Activated CD4-positive, CD25-positive, alpha-beta regulatory T cell treated with anti-CD3 and anti-CD28 coated beads, Interleukin-2, amount 50 U/mL, for 72 hours (primary cell): ENCODE data around the gene ABRACL.

Experiments used
- DNase-seq: peaks from one replicate; pipeline ENCODE4 v3.0.0; 2021

ABRACL gene

GRCh38 chr6:139058029-139058428 is 29.5 kb downstream of the ABRACL start:
- no peak for DNase-seq

DNA sequence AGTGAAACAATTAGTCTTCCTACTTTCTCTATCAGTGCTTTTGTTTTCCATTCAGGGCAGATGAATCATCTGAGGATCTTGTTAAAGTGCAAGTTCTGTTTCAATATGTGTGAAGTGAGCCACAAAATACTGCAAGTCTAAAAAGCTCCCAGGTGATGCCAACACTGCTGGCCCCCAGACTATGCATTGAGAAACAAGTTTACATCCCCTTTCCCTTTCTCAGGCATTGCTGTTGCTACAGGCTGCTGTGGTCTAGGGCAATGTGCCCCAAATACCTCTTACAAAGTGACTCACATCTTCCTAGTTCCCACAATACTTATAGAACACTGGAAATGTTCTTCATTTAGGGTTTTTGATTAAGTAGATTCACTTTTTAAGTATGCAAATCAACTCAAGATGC is 31.8 kb downstream of the ABRACL start:
- no peak for DNase-seq

DNA sequence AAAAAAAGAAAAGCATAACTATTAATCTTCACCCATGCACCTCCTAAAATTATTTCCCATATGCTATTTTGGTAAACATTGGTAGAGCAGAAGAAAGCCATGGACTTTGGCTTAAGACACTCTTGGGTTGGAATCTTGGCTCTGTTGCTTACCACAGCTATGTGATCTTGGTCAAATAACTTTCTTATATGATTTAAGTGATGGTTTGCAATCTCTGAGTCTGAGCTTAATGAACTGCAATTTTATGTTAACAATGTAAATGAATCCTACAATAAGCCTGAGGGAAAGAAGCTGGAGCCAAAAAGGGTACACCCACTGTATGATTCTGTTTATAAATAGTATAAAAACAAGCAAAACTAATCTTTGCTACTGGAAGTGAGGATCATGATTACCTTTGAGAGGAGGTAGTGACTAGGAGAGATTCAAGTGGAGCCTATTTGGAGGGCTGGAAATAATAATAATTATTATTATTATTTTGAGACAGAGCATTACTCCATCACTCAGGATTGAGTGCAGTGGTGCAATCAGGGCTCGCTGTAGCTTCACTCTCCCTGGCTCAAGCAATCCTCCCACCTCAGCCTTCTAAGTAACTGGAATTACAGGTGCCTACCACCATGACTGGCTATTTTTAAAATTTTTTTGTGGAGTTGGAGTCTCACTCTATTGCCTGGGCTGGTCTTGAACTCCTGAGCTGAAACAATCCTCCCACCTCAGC is 34.5 kb downstream of the ABRACL start:
- DNase-seq: no peak

DNA sequence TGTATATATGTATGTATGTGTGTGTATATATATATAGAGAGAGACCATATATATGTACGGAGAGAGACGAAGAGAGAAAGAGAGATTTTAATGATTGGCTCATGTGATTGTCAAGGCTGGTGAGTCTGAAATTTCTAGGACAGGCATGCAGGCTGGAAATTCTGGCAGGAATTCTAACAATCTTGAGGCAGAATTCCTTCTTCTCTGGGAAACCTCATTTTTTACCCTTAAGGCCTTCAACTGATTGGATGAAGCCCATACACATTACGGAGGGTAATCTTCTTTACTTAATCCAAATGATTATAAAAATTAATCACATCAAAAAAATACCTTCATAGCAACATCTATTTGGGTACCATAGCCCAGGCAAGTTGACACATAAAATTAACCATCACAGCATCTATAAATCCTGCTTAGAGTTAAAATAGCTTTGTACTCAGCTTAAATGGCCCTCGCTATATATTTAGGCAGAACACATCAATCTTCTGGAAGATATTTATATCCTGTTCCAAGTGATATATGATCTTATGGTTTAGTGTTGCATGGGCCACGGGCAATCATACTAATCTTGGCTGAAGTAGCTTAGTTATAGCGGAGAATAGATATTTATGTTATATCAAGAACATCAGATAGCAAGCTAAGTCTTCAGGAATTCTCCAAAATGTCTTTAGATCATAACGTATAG is 36.6 kb downstream of the ABRACL start:
- no peak for DNase-seq

GRCh38 chr6:139066080-139066479 is 37.5 kb downstream of the ABRACL start:
- DNase-seq: no peak

DNA sequence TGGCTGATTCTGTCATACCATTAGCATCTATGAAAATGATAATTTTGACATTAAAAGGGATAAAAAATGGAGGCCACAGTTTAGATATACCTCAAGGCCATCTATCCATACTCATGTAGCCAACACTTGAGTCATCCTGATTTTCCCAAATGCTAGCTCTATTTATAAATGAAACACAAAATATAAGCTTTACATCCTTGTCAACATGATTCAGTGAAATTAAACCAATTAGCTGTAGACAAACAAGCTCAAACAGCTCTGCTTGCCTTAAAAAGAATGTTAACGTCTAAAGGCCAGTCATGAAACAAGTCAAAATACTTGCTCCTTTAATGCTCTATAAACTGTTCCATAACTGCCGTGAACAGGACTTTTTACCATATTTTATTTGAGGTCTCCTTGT is 40.3 kb downstream of the ABRACL start:
- no peak for DNase-seq

DNA sequence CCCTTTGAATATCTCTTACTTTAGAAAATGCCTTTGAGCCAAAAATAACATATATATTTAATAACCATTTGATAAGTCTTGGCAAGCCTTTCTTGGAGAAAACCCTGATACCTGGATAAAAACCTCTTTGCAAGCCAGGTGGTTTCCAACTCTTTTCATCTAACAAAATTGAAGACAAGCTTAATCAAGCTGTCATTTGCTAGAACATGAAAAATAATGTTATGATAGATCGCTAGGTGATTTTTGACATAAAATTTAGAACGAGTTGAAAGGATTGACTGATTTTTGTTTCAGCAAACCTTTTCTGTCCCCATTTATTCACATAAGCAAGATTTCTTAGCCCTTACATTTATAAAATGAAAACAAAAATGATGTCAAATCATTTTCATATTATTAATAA is 44.6 kb downstream of the ABRACL start:
- no peak for DNase-seq

DNA sequence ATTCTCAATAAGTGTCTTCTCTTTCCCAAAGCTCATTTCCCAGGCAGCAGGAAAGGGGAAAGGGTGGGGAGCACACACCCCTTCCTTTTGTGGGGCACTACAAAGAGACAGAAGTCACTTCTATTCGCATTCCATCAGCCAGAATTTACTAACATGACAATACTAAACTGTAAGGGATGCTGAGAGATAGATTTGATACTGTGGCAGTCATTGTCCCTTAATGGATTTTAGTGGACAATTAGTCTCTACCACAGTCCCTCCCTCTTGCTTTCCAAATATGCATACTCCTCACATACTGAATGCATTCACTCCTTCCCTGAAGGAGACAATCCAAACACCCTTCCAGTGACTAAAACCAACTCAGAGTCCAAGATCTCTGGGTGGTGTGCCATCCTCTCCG is 50.5 kb downstream of the ABRACL start:
- no peak for DNase-seq

- no peak for DNase-seq
These were observed 51.8 kb downstream of the ABRACL start for GRCh38 chr6:139080255-139080920.

DNA sequence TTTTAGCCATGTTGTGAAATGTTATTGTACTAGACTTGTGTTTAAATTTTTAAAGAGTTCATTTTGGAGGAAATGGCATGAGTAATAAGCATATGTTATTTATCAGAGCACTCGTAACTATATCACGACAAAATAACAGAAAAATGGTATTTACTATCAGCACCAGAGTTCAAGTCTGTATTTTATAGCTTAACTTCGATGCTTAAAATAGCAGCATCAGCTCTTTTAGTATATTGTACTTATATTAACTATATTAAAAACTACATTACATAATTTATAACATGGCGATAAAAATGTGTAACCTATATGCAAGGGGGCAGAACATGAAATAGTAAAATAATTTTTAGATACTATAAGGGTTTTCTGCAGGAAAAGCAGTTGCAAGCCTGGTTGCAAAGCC is 52.9 kb downstream of the ABRACL start:
- no peak for DNase-seq

DNA sequence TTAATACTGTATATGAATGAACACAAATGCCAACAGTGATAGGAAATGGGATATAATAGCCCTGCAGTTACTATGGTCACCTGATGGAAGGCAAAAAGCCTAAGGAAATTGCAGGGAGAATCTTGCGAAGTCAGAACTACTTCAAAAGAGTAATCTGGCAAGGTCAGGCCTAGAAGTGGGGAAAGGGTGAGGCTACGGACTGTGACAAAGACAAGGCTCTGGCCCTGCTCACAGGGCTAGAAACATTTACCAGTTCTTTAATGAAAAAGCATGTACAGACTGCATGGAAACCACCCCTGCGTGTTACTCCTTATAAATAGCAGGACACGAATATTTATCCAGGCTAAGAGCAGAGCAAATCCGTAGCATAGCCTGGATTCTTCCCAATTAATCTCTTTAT is 53.8 kb downstream of the ABRACL start:
- DNase-seq: no peak

- no peak for DNase-seq
These were observed 63.3 kb downstream of the ABRACL start for GRCh38 chr6:139091826-139092225.
